NT2/D1 (cell line): ENCODE data around the gene APC.

ENCODE experiments used
- DNase-seq: peaks from one replicate; pipeline ENCODE4 v3.0.0-alpha.2; 2011; ENCODE audit warnings: low read depth, low spot score
- H3K27me3 ChIP-seq: 2 replicates; pipeline ENCODE4 v1.6.0; 2011; ENCODE audit warnings: mild to moderate bottlenecking; ENCODE audit not compliant: insufficient read length, insufficient read depth
- H3K36me3 ChIP-seq: 2 replicates; pipeline ENCODE4 v1.6.1; 2011; ENCODE audit warnings: mild to moderate bottlenecking, low read length, mixed read lengths; ENCODE audit not compliant: insufficient read depth, insufficient read length
- H3K4me1 ChIP-seq: 2 replicates; pipeline ENCODE4 v1.5.1; 2011; ENCODE audit not compliant: insufficient read depth, insufficient read length
- H3K4me3 ChIP-seq: 2 replicates; pipeline ENCODE4 v1.5.1; 2011; ENCODE audit warnings: low read depth; ENCODE audit not compliant: insufficient read length
- H3K9ac ChIP-seq: 2 replicates; pipeline ENCODE4 v1.6.0; 2011; ENCODE audit warnings: low read depth; ENCODE audit not compliant: insufficient read length
- H3K9me3 ChIP-seq: 2 replicates; pipeline ENCODE4 v1.5.1; 2011; ENCODE audit warnings: mild to moderate bottlenecking, low read length; ENCODE audit not compliant: insufficient read depth
- SUZ12 ChIP-seq: IDR thresholded peaks from 2 replicates; pipeline ENCODE4 v1.6.1; 2011; ENCODE audit not compliant: insufficient read length, insufficient read depth; ENCODE audit errors: extremely low read depth
- YY1 ChIP-seq: IDR thresholded peaks from 2 replicates; pipeline ENCODE4 v1.6.1; 2011; ENCODE audit not compliant: insufficient read length, insufficient read depth
- ZNF274 ChIP-seq: IDR thresholded peaks from 2 replicates; pipeline ENCODE4 v1.6.1; 2011; ENCODE audit warnings: mild to moderate bottlenecking, low read depth, low read length

APC gene

DNA sequence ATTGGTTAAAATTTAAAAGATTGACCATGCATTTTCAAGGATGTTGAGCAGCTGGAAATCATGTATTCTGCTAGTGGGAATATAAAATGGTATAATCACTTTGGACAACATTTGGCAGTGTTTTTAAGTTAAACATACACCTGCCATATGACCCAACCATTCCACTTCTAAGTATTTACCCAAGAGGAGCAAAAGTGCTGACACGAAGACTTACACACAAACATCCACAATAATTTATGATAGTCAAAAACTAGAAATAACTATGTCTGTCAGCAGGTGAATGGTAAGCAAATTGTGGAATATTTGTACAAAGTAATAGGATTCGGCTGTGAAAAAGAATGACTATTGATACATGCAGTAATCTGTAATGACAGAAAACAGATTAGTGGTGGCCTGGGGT, 92.7 kb downstream of the APC start:
- TF ChIP-seq ZNF274: no peak
- Histone ChIP-seq H3K4me1 (no peaks in the 10 kb centered on the region), H3K27me3 (no peaks in the 10 kb centered on the region), H3K36me3 (peaks cover 18% of the 10 kb centered on the region), H3K9ac (no peak overlapping the region), H3K9me3 (no peaks in the 10 kb centered on the region), H3K4me3 (no peak overlapping the region)
- DNase-seq: no peak

GRCh38 chr5:112833971-112834370, 96.3 kb downstream of the APC start:
- DNase-seq: no peak
- Histone ChIP-seq H3K4me1 (no peaks in the 10 kb centered on the region), H3K36me3 (peaks cover 16% of the 10 kb centered on the region), H3K4me3 (no peak overlapping the region), H3K9ac (no peak overlapping the region), H3K9me3 (no peaks in the 10 kb centered on the region), H3K27me3 (no peaks in the 10 kb centered on the region)
- TF ChIP-seq YY1: no peak
- no peak for TF ChIP-seq SUZ12
- no peak for TF ChIP-seq ZNF274

- H3K36me3 ChIP-seq: peaks cover 25% of the 10 kb centered on the region
- no peak for DNase-seq
- no peak overlapping the region for H3K9ac ChIP-seq
- TF ChIP-seq SUZ12 (no peak), YY1 (no peak), ZNF274 (no peak)
- H3K9me3 ChIP-seq: no peaks in the 10 kb centered on the region
- no peak overlapping the region for H3K4me3 ChIP-seq
- H3K4me1 ChIP-seq: no peaks in the 10 kb centered on the region
- no peaks in the 10 kb centered on the region for H3K27me3 ChIP-seq
These were observed 106.8 kb downstream of the APC start for GRCh38 chr5:112844489-112844888.

GRCh38 chr5:112846556-112846955, 108.9 kb downstream of the APC start:
- TF ChIP-seq SUZ12 (no peak), ZNF274 (no peak), YY1 (no peak)
- Histone ChIP-seq H3K9ac (no peak overlapping the region), H3K4me1 (no peaks in the 10 kb centered on the region), H3K4me3 (no peak overlapping the region), H3K27me3 (no peaks in the 10 kb centered on the region), H3K36me3 (peaks cover 10% of the 10 kb centered on the region), H3K9me3 (no peaks in the 10 kb centered on the region)
- no peak for DNase-seq

GRCh38 chr5:112847306-112847705, 109.6 kb downstream of the APC start:
- Histone ChIP-seq H3K9me3 (no peaks in the 10 kb centered on the region), H3K4me1 (no peaks in the 10 kb centered on the region), H3K27me3 (no peaks in the 10 kb centered on the region), H3K4me3 (no peak overlapping the region), H3K36me3 (peaks cover 3% of the 10 kb centered on the region), H3K9ac (no peak overlapping the region)
- TF ChIP-seq ZNF274 (no peak), YY1 (no peak), SUZ12 (no peak)
- DNase-seq: no peak

- DNase-seq: peak; percentile 32
These were observed 110.6 kb downstream of the APC start for GRCh38 chr5:112848116-112848811.

DNA sequence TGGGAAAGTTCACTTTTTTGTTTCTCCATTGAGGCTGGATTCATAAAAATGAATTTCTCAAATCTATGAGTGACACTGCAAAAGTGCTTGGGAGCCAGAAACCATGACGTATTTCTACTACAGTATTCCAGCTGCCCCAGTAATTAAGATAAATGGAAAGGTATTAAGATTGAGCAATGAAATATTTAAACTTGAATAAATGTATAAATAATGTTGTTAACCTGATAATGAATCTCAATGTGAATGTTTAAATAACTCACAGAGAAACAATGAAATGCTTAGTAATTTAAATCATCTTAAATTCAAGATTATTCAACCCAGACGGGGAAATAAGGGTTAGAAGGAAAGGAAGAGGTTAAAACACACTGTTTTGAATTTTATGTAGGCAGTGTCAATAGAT, 112.2 kb downstream of the APC start:
- Histone ChIP-seq H3K36me3 (no peaks in the 10 kb centered on the region), H3K9me3 (no peaks in the 10 kb centered on the region), H3K9ac (no peak overlapping the region), H3K27me3 (no peaks in the 10 kb centered on the region), H3K4me1 (no peaks in the 10 kb centered on the region), H3K4me3 (no peak overlapping the region)
- TF ChIP-seq SUZ12 (no peak), ZNF274 (no peak), YY1 (no peak)
- DNase-seq: no peak

More at GRCh38 chr5:112848116-112848811, 110.6 kb downstream of the APC start:
- Histone ChIP-seq H3K4me3 (no peak overlapping the region), H3K9ac (no peak overlapping the region), H3K9me3 (no peaks in the 10 kb centered on the region), H3K36me3 (no peaks in the 10 kb centered on the region), H3K4me1 (no peaks in the 10 kb centered on the region), H3K27me3 (no peaks in the 10 kb centered on the region)
- TF ChIP-seq ZNF274 (no peak), YY1 (no peak), SUZ12 (no peak)
